ENCODE results near the gene MTG1. TPM values are rescaled to one million over a fixed set of nuclear protein-coding genes. Genes with fewer than 3 reads are reported as not detected.

Gene MTG1
- total and polyA plus RNA-seq, 10 of the 15 experiments (the other 5 are each of a cell fraction or from before 2014, with no cell fraction given): 6.2 to 104 (median 62.5) TPM

DNA sequence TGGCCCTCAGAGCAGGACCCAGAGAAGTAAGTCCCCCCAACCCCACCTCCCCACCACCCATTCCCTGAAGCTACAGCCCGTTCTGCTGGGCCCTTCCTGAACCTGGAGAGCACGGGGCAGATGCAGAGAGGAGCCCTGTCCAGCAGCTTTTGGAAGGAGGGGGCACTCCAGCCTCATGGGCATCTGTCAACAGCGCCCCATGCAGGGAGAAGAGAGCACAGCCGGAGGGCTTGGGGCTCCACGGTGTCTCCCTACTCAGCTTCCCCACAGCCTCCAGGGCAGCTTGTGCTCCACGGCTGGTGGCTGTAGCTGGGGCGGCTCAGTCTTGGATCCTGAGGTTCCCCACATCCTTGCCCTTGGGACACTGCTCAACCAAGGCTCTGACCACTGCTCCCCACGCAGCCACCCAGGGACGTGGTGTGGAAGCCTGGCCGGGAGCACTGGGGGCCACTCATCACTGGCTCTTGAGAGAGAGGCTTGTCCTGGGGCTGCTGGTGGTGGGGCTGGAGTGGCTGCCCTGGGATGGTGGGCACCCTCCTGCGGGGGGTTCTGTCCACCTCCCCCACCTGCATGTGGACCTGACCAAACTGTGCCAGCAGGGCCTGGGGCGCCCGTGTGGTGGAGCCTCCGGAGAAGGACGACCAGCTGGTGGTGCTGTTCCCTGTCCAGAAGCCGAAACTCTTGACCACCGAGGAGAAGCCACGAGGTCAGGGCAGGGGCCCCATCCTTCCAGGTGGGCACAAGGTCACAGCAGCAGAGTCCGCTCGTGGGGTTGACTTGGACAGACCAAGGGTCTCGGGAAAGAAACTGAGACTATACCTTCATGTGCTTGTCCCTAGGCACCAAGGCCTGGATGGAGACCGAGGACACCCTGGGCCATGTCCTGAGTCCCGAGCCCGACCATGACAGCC, 42.3 kb upstream of the MTG1 start:
- intact Hi-C loops (cut with micrococcal nuclease; ENCODE audit: unreplicated experiment) (no loop called here), in situ Hi-C loops (cut with MboI) (no loop called here)
- POLR2A ChIA-PET: interaction anchor here (0.6 kb wide), 1 partner anchor 21 kb away, joined by 3 read pairs; no protein-coding TSS in a partner anchor
- Histone ChIP-seq H2AFZ (ENCODE audit: control insufficient read depth, low read depth, low read length) (no peak overlapping the region), H3K4me3 (no peak overlapping the region), H3K27ac (ENCODE audit: control insufficient read depth, insufficient read depth) (no peak overlapping the region), H3K4me1 (ENCODE audit: control insufficient read depth, insufficient read depth, low read length) (no peaks in the 10 kb centered on the region), H3K4me2 (ENCODE audit: control insufficient read depth, insufficient read depth) (no peak overlapping the region), H3K9me3 (replicated peaks; ENCODE audit: control insufficient read depth, insufficient read depth, low read length) (no peaks in the 10 kb centered on the region), H3K36me3 (ENCODE audit: control insufficient read depth in 2 of 2, insufficient read depth in 2 of 2, low read length in 1 of 2) (no peaks in the 10 kb centered on the region), H3K79me2 (ENCODE audit: control insufficient read depth, insufficient read depth, low read length) (no peaks in the 10 kb centered on the region; the same call in 1 of the 2 replicates), H3K27me3 (replicated peaks in 1 of 2; ENCODE audit: control insufficient read depth in 2 of 2, insufficient read depth in 2 of 2, low read length in 1 of 2) (no peaks in the 10 kb centered on the region), H4K20me1 (ENCODE audit: control insufficient read depth, insufficient read depth) (no peaks in the 10 kb centered on the region), H3K9ac (ENCODE audit: control insufficient read depth, insufficient read depth, low read length) (no peak overlapping the region)
- FAIRE-seq (no peak), ATAC-seq (no peak), DNase-seq (ENCODE audit: low read depth, low spot score) (no peak)
- no peak for TF ChIP-seq SMARCA5 (IDR thresholded peaks at IDR 0.05)
- TF ChIP-seq POLR2A (IDR thresholded peaks at IDR 0.05; ENCODE audit: low read depth, low read length): 0 out of 2 replicates have a peak, but pooled peaks have one; percentile 36
- TF ChIP-seq, protein P1, sequence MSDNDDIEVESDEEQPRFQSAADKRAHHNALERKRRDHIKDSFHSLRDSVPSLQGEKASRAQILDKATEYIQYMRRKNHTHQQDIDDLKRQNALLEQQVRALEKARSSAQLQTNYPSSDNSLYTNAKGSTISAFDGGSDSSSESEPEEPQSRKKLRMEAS (IDR thresholded peaks at IDR 0.05; ENCODE audit: low read depth, low read length): no peak
- TF ChIP-seq, protein P2, sequence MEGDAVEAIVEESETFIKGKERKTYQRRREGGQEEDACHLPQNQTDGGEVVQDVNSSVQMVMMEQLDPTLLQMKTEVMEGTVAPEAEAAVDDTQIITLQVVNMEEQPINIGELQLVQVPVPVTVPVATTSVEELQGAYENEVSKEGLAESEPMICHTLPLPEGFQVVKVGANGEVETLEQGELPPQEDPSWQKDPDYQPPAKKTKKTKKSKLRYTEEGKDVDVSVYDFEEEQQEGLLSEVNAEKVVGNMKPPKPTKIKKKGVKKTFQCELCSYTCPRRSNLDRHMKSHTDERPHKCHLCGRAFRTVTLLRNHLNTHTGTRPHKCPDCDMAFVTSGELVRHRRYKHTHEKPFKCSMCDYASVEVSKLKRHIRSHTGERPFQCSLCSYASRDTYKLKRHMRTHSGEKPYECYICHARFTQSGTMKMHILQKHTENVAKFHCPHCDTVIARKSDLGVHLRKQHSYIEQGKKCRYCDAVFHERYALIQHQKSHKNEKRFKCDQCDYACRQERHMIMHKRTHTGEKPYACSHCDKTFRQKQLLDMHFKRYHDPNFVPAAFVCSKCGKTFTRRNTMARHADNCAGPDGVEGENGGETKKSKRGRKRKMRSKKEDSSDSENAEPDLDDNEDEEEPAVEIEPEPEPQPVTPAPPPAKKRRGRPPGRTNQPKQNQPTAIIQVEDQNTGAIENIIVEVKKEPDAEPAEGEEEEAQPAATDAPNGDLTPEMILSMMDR (IDR thresholded peaks at IDR 0.05 in 2 of 3, conservative IDR thresholded peaks at IDR 0.05 in 1 of 3; ENCODE audit: control insufficient read depth in 2 of 3, extremely low read depth in 1 of 3, insufficient read depth in 1 of 3, low read depth in 3 of 3, low read length in 3 of 3): 0 out of 6 replicates have a peak, but pooled peaks of 2 of the 3 experiments have one; percentile 4 to 6
- SMC1A ChIA-PET (ENCODE audit: uncharacterized antibody, unreplicated experiment): no interaction called here
- 62% methylated on average over 24 of the region's 24 CpGs for WGBS (ENCODE audit: insufficient coverage, insufficient replicate concordance, low lambda C conversion rate, missing lambda C conversion rate)
- RAD21 ChIA-PET (ENCODE audit: unreplicated experiment): no interaction called here
- no TSS peak for BruUV-seq (replicated peaks)
- CTCF ChIA-PET: no interaction called here
